NCI-H526 (cell line): Measurements from ENCODE around the gene ADCY4.
"Not testable (repeated sequence)": the region's sequence is repeated elsewhere in the genome, so short reads cannot be mapped to it uniquely, and the experiment has no call there.

Experiments used
- DNase-seq, 2 experiments: peaks; one replicate each; lab custom pipeline; 2025; lab: John Stamatoyannopoulos, UW

Gene ADCY4

DNA sequence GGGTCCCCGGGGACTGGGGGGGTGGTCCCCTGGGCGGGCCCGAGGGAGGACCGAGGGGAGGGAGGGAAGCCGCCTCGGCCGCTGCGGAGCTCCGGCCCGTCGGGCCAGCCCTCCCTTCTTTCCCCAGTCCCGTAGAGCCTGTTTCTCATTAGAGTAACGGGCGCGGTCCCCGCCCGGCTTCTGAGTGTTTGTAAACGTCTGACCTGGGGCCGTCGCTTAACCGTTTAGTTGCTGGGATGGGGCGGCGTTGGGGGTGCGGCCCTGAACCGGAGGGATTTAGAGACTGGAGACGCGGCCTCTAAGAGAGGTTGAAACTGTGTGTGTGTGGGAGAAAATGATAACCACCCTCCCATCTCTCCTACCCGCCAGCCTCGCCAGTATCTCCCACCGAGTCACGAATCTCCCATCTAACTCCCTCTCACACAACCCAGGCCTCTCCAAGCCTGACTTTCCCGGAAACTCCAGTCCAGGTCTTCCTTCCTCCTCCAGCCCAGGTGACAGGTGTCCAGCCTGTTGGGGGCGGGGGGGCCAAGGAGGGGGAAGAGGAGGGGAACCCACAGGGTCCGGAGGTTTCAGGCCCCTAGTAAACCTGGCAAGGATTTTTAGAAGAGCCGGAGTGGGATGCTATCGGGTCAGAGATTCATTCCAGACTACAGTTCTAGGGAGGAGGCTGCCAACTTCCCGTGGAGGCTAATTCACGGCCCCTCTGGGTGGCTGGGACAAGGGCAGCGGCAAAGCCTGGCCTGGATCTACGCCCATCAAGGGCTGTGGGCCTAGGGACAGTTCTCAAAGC lies 32.0 kb upstream of the ADCY4 start:
- peak; percentile 99 for DNase-seq

DNA sequence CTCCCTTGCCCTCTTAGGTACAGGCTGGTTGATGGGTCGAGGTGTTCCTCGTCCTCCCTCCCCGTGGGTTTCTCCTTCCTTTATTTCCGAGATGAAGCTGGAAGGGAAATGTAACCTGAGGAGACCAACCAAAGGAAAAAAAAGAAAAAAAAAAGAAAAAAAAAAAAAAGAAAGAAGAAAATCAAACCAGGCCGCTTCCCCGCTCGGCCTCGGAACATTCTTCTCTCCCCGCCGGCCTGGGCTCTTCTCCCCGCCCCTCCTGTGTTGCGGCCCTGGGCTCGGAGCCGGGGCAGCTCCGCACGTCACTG lies 31.5 kb upstream of the ADCY4 start:
- no peak for DNase-seq

DNA sequence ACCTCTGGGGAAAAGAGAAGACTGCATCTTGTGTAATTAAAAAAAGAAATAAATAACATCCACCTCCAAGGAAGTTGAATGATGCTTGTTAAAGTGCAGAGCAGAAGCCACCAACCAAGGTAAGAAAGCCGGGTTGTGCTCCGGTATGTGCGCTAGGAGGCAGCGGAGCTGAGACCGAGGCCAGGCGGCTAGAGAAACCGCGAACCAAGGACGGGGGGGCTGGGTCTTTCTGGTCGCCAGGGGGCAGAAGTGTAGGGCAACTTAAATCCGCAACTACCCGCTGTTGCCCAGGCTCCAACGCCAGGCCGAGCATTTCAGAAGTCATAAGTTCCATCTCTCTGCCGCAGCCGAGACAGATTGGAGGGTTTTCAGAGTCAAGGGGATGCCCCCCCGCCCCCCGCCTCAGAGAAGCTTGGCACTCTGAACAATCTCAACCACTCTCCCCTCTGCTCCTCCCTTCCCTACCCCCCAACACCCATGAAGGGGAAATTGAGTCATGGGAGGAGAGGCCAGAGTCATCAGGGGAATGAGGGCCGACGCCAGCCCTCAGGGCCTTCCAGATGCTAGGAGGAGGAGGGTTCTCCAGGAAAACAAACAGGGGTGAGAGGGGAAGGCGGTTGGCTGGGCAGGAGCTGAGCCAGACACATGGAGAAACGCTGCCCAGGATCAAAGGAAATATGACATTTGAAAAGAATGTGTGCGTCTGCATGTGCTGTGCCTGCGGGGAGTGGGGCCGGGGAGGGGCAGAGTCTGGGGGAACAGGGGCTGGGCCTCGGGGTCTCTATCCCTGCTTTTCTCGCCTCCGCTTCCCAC lies 30.9 kb upstream of the ADCY4 start:
- DNase-seq = peak; percentile 75 to 96

DNA sequence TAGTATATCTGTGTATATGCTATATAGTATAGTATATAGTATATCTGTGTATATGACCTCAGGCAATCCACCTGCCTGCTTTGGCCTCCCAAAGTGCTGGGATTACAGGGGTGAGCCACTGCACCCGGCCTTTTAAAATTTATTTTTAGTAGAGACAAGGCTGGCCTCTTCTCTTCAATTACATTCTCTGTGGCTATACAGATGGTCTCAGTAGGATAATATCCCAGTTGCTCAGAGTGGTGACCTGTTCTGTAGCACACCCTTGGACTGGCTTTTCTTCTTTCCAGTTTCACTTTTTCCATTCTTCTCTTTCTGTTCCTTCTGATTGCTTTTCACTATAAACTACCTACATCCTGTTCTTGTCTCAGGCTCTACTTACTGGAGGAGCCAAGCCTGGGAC lies 30.0 kb upstream of the ADCY4 start:
- no peak for DNase-seq

DNA sequence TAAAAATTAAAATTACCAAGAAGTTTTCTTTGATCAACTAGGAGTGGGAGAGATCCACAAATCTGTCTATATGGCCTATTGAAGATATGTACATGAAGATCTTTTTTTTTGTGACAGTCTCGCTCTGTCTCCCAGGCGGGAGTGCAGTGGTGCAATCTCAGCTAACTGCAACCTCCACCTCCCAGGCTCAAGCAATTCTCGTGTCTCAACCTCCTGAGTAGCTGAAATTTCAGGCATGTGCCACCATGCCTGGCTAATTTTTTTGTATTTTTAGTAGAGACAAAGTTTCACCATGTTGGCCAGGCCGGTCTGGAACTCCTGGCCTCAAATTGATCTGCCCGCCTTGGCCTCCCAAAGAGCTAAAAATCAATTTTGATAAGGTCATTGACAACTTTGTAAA lies 28.5 kb upstream of the ADCY4 start:
- no peak for DNase-seq

DNA sequence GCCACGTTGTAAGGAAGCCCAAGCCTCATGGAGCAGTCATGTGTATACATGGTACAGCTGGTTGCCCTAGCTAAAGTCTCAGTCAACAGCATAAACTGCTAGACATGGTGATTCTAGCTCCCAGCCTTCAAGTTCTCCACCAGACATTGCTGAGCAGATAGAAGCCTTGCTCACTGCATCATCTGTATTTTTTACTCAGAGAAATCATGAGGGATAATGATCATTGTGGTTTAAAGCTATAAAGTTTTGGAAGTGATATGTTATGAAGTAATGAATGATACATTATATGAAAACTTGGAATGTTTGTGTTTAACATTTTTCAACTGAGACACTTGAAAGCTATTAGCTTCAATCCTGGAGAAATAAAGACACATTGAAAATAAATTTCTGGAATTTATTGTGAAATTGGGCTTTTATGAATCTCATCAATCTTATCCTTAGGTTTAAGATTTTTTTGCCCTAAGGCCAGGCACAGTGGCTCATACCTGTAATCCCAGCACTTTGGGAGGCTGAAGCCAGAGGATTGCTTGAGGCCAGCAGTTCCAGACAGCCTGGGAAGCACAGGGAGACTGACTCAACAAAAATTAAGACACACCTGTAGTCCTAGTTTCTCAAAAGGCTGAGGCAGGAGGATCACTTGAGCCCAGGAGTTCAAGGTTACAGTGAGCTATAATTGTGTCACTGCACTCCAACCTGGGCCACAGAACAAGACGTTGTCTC lies 27.5 kb upstream of the ADCY4 start:
- DNase-seq = no peak

DNA sequence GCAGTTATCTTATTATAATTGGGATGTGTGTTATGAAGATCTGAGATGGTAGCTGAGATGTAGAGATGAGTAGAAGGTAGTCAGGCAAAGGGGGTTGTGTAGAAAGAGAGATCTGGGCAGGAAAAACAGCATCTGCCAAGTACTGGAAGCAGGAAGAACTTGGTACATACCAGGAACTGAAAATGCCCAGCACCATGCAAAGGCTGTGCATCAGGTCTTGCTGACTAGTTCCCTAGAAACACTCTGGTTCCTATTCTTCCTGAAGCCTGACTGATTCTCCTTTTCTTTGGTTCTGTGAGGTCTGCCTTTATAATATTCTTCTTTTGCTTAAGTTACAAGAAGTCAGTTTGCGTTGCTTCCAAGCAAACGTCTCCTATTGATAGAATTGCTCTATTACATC lies 26.5 kb upstream of the ADCY4 start:
- DNase-seq = no peak

DNA sequence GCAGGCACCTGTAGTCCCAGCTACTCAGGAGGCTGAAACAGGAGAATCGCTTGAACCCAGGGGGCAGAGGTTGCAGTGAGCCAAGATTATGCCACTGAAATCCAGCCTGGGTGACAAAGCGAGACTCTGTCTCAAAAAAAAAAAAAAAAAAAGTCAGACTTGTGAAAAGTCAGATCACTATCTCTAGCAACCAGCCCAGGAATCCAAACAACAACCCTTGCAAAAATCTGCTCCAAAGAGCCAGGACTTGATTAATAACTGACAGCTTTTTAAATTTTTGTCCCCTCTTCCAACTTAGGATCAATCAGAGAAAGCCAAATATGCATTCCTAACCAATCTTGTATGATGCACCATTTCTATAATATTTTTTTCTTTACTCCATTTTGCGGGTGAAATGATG lies 25.4 kb upstream of the ADCY4 start:
- no peak for DNase-seq

DNA sequence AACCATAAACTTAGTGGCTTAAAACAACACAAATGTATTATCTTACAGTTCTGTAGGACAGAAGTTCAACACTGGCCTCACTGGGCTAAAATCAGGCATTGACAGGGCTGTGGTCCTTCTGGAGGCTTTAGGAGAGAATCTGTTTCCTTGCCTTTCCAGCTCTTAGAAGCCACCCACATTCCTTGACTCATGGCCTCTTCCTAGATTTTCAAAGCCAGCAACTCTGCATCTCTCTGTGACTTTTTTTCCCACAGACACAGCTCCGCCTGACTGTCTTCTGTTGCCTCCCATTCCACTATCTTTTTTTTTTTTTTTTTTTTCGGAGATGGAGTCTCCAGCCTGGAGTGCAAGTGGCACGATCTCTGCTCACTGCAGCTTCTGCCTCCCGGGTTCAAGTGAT lies 21.3 kb upstream of the ADCY4 start:
- DNase-seq = no peak

DNA sequence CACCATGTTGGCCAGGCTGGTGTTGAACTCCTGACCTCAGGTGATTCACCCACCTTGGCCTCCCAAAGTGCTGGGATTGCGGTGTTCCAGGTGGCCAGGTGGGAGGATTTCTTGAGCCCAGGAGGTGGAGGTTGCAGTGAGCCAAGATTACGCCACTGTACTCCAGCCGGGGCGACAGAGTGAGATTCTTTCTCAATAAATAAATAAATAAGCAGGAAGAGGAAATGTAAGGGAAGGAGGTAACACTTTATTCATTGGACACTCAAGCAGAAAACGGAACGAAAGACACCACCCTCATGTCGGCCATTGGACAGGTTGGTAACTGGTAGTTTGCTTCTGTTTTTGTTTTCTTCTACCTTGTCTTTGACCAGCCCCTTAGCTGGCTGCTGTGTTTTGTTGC lies 20.1 kb upstream of the ADCY4 start:
- no peak for DNase-seq

DNA sequence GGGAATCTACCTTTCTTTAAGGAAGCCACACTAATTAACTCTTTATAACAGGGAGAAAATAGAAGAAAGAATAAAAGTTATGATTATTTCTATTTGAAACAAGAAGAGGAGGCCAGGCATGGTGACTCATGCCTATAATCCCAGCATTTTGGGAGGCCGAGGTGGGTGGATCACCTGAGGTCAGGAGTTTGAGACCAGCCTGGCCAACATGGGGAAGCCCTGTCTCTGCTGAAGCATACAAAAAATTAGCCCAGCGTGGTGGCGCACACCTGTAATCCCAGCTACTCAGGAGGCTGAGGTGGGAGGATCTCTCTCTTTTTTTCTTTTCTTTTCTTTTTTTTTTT lies 19.6 kb upstream of the ADCY4 start:
- not testable (repeated sequence) for DNase-seq

DNA sequence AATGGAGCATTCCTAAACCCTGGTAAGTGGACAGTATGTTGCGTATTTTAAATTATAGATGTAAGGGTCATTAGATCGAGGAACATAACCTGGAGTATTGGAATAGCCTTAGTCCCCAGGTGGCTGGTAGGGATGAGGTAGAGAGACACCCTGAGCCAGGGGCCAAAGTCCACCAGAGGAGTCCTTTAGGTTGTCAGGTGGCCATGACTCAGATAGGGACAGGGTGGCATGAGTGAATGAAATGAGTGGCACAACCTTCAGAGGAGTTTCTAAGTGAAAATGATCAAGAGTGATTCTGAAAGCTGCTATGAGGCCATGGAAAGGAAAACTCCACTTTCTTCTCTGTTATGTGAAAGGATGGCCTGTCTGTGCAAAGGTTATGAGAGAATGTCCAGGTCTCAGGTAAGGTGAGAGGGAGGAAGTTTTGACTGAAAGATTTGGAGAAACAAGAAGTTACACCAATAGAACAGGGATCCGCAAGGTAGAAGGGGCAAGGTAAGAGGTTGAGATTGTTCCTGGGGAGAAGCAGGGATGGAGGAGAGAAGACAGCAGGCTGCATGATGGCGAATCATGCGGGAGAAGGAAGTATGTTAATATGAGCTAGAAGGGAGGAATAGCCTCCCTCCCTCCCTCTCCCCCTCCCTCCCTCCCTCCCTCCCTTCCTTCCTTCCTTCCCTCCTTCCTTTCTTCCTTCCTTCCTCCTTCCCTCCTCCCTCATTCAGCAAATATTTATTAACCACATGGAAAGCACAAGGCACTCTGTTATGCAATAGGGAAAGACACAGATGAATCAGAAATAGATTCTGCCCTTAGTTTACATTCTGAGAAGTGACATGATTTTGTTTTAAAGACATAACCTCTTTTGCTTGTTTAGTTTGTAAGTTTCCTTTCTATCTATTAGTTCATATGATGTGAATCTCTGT lies 18.9 kb upstream of the ADCY4 start:
- no peak for DNase-seq

DNA sequence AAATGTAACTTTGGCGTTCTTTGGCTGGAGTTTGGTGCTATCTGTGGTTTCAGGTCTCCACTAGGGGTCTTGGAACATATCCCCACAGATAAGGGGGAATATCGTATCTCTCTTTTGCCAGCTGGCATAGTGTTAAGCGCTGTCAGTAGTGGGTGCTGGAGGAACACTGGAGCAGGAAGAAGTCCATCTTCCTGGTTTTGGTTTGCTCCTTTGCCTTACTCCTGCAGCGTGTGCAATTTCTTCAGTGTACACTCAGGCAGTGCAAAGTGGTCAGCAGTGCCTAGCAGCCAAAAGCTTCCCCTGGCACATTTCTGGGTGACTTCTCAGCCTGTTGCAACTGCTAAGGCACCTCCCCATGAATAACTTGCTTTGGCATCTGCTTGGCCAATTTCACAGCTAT lies 16.6 kb upstream of the ADCY4 start:
- peak in 1 of 2 experiments; percentile 49 for DNase-seq

DNA sequence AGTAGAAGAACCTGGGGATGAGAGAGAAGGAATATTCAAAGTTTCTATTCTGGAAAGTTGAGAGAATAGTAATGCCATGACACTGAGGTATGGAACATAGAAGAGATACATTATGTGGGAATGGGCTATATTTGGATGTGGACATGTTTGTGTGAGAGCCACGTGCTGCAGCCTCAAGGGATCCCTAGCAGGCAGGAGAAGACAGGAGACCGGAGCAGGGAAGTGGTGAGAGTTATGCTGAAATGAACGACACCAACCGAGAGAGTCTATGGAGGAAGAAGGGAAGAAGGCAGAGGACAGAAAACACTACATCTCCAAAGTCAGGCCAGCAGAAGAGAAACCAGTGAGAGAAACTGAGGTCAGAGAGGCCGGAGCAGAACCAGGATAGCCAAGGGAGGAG lies 14.9 kb upstream of the ADCY4 start:
- DNase-seq = no peak

DNA sequence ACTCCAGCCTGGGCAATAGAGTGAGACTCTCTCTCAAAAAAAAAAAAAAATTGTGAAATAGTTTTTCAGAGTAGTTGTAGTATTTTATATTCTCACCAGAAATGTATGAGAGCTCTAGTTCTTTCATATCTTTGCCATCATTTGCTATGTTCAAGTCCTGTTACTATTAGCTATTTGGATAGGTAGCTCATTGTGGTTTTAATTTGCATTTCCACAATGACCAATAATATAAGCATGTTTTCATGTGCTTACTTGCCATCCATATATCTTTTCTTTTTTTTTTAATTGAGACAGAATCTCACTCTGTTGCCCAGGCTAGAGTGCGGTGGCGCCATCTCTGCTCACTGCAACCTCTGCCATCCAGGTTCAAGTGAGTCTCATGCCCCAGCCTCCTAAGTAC lies 13.3 kb upstream of the ADCY4 start:
- DNase-seq = no peak

DNA sequence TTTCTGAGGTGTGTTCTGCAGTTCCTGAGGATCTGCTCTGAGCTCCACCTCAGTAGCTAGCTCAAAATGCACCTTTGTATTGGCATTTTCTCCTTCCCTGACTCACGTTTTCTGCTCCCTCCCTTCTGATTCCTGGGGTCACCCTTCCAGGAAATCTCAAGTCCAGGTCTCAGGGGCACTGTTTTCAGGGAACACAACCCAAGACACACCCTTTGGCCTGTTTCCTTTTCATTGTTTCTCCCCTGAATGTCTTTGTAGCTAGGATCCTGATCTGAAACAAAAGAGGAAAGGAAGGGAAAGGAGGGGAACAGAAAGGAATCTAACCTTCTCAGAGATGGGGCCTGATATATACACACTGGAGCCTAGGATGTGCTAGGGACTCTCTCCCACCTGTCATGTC lies 12.3 kb upstream of the ADCY4 start:
- no peak for DNase-seq

DNA sequence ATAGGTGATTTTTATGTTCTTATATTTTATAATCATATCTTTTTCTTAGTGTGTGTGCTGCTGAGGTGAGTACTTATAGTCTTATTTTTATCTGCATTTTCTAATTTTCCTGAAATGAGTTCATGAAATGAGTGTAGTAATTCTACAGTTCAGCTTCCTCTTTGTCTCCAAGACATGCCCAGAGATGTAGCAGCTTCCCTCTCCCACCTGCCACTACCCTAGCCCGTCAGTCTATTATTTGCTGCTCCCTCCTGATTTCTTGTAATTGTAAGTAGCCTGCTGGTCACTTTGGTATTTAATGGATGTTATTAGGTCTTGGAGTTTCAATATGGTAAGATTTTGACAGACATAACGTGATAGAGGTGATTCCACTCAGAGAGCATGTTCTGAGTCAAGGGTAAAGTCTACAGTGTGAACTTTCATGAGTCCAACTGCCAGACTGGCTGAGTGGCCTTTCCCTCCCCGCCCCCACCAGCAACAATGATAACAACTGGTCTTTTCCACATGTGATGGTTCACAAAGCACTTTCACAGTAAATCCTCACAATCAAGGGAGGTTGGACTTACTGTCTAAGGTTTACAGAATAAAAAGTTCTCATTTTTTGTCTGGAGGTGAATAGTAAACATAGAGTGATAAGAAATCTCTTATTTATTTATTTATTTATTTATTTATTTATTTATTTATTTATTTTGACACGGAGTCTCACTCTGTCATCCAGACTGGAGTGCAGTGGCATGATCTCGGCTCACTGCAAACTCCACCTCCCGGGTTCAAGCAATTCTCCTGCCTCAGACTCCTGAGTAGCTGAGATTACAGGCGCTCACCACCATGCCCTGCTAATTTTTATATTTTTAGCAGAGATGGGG lies 9.2 kb upstream of the ADCY4 start:
- no peak for DNase-seq

DNA sequence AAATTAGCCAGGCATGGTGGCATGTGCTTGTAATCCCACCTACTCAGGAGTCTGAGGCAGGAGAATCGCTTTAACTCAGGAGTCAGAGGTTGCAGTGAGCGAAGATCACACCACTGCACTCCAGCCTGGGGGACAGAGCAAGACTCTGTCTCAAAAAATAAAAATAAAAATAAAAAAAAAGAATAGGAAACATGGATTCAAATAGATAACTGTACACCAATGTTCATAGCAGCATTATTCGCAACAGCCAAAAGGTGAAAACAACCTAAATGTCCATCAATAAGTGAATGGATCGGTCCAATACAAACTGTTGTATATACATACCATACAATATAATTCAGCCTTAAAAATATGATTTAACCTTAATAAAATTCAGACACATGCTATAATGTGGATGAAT lies 8.0 kb upstream of the ADCY4 start:
- no peak for DNase-seq

DNA sequence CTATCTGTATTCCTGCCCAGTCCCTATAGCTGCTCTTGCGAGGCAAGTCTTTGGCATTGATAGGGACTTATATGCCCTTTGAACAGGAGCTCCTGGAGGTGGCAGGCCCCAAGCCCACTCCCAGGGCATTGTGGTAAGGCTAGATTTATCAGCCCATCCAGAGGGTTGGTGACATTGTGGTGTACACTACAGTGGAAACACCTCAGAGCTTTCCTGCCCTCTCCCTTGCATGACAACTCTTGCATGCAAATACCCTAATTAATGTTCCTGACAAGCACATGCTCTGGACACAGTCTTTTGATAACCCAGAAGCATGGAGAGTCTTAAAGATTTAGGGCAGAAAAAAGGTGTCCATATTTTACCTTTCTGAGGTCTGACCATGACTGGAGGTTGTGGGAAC lies 5.7 kb upstream of the ADCY4 start:
- peak in 1 of 2 experiments; percentile 23 for DNase-seq

DNA sequence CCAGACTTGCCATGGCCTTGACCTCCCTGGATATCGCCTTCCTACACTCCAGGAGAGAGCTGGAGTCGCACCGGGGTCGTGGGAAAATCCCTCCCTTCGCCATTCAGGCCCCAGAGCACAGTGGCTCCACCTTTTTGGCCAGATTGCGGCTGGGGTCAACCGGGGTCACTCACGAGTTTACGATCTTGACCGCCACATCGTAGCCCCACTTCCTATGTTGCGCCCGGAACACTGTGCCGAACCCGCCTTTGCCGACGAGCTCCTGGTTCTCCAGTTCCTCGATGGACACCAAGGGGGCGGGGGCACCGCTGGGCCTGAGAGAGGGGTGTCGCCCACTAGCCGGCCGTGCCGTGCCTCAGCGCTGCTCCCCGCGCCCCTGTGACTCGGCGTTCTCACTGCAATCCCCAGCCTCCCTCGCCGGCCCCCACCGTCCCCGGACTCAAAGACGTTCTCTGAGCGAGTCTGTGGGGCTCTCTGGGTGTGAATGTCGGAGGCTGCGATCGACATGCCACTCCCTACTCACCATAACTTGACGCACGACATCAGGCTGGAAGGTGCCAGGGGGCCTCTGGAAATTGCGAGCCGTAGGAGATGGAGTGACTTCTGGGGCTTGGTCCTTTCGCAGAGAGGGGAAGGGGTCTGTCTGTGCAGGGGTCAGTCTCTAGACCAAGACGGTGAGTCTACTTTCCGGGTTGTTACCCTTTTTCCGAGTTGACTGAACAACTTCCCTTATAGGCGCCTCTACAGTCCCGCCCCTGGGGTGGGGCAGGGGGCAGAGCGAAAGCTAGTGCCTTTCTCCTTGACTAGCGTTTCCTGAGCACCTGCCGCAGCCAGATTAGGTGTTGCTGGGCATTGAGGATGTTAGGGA lies 4.6 kb upstream of the ADCY4 start, which contains the start of gene RIPK3:
RIPK3 (minus strand) TSS at position 708 of the 868 bp plus-strand sequence; CDS start at position 543, 165 bp downstream.
- no peak for DNase-seq
